GM18909 (cell line): ENCODE data around the gene ALOX12.

ENCODE experiments used
- ATAC-seq: cut with Tn5 transposase; IDR thresholded peaks from one replicate; pipeline ENCODE4 v1.9.1; 2021; ENCODE audit warnings: mild to moderate bottlenecking; ENCODE audit not compliant: unreplicated experiment, poor library complexity

ALOX12 gene

DNA sequence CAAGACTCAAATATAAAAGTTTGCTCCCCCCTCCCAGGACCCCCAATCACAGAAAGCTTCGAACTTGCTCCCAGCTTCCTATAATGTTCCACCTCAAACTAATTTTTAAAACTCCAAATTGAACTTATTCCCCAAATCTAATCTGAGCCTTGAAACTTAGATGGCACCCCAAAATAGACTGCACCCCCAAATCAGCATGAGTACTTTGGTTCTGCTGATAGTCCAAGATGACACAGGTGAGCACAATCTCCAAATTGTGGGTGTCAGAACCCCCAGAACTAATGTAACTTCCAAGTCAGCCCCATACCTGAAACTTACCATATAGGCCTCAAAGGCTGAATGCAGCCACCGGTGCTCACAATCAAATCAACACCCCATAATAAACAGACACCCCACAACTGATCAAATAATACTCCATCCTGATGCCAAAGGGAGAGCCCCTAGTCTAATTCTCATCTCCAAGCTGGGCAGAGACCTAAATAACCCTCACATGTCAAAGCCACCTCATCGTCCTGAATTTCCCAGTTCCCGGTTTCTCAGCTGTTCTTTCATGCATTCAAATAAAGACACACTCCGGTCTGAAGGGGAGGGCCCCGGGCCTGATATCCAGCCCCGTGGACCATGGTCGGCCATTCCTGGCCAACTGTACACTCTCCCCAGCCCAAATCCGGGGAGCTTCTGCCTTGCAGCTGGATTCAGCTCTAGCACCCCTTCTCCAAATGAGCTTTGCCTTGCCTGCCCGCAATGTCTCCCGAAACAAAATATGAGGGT is 25.2 kb downstream of the ALOX12 start:
- no peak for ATAC-seq

DNA sequence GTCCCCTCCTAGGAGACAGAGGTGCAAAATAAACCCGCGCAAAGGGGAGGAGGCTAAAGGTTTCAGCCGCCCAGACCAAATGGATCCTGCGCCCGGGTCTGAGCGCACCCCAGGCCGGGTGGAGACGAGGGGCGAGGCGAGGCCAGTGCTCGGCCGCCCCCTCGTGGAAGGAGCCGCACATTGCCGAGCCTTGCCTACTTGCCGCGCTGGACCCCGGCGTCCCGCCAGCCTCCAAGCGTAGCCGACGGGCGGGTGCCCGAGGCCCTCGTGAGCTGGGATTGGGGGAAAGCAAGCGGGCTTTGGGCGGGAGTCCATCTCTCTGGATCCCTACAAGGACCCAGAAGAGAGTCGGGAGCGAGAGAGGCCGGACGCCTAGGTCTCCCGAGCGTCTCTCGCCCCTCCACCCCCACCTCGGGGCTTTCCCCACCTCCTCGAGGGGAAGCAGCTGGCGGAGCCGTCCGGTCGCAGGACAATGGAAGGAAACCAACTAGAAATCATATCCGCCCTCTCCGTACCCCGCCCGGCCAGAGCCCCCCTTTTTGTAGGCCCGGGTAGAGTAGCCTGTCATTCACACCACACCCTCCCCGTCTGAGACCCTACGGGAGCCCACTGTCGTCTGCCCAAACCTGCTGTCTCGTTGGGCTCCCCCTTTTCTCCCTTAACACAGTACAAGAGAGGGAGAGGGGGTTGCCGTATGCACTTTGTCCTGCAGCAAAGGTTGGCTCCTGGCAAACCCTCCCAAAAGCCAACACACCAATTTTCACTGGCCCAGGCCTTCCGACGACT is 26.3 kb downstream of the ALOX12 start:
- ATAC-seq: peak; percentile 73

DNA sequence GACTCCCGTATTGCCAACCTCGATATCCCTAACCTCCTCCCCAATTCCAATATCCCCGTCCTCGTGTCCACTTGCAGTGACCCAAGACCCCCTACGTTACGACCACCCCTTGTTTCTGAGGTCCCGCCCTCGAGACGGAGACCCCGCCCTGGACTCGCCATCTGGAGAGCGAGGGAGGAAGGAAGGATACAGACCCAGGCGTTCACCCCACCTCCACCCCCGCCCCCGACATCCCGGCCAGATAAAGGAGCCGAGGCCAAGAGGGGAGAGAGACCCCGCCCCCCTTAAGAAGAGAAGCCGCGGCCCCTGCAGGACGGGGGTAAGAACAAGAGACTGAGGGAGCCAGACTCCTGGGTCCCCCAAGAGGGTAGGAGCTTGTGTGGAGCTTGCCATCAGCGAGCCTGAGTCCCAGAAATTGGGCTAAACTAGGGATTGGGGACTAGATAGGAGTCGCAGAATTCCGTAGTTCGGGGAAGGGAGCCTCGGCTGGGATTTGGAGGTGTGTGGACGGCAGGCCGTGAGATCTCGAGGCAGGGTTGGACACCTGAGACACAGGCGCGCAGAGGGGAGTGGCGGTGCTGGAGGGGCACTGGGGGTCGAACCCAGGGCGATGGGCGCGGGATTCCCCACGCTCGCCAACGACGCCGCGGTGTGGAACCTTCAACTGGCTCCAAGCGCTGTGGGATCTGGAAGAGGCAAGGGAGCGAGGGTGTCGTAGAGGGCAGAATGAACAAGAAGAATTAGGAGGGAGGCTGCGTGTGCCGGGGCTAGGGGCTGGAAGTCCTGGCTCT is 27.1 kb downstream of the ALOX12 start, which contains the start of gene BCL6B:
BCL6B (plus strand) TSS at position 270 of the 791 bp plus-strand sequence. CDS start 622 bp downstream, outside the sequence.
- ATAC-seq: no peak

DNA sequence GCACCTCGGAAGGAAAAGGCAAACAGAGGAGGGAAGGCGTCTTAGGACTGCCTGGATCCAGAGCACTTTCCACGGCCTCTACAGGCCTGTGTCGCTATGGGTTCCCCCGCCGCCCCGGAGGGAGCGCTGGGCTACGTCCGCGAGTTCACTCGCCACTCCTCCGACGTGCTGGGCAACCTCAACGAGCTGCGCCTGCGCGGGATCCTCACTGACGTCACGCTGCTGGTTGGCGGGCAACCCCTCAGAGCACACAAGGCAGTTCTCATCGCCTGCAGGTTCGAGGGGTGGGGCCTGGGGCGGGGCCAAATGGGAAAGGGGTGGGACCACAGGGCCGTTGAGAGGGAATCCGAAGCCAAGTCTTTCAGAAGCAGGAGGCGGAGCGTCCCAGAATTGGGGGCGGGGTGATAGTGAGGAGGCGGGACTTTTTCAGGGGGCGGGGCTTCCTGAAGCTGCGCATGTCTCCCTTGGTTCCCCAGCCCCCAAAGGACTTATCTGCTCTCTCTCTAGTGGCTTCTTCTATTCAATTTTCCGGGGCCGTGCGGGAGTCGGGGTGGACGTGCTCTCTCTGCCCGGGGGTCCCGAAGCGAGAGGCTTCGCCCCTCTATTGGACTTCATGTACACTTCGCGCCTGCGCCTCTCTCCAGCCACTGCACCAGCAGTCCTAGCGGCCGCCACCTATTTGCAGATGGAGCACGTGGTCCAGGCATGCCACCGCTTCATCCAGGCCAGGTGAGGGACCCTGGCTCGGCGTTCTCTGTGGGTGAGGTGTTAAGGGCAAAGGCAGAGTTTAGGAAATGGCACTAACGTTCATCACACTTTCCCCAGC is 27.9 kb downstream of the ALOX12 start:
- ATAC-seq: no peak

DNA sequence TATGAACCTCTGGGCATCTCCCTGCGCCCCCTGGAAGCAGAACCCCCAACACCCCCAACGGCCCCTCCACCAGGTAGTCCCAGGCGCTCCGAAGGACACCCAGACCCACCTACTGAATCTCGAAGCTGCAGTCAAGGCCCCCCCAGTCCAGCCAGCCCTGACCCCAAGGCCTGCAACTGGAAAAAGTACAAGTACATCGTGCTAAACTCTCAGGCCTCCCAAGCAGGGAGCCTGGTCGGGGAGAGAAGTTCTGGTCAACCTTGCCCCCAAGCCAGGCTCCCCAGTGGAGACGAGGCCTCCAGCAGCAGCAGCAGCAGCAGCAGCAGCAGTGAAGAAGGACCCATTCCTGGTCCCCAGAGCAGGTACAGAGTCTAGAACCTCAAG is 28.5 kb downstream of the ALOX12 start:
- ATAC-seq: no peak

DNA sequence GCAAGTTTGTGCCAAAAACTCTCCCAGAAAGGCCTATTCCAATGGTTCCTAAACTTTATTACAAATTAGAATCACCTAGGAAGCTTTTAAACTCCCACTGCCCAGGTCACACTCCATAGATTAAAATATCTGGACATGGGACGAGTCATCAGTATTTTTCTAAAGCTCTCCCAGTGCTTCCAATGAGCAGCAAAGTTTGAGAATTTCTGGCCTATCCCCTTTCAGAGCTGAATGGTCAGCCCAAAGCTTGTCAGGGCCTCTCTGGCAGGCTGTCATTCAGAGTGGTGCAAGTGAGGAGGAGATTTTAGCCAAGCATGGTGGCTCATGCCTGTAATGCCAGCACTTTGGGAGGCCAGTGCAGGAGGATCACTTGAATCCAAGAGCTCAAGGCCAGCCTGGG is 29.4 kb downstream of the ALOX12 start:
- no peak for ATAC-seq

DNA sequence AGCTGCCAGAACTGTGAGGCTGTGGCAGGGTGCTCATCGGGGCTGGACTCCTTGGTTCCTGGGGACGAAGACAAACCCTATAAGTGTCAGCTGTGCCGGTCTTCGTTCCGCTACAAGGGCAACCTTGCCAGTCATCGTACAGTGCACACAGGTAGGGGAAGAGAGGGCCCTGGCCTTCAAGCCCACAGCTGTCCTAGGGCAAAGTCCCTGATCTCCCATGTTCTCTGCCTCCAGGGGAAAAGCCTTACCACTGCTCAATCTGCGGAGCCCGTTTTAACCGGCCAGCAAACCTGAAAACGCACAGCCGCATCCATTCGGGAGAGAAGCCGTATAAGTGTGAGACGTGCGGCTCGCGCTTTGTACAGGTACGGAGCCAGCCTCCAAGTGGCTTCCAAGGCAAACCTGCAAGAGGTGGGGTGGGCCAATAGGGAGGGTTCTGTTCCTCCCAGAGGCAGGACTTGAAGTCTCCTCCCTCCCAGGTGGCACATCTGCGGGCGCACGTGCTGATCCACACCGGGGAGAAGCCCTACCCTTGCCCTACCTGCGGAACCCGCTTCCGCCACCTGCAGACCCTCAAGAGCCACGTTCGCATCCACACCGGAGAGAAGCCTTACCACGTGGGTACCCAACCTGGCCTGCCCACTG is 30.7 kb downstream of the ALOX12 start:
- no peak for ATAC-seq

DNA sequence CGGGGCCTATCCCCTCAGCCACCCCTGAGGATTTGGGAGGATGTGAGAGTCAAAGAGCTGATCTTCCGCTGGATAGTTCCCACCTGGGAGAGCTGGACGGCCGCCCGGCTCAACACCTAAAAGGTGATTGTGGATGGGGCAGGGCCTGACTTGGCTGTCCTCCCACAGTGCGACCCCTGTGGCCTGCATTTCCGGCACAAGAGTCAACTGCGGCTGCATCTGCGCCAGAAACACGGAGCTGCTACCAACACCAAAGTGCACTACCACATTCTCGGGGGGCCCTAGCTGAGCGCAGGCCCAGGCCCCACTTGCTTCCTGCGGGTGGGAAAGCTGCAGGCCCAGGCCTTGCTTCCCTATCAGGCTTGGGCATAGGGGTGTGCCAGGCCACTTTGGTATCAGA is 31.5 kb downstream of the ALOX12 start:
- no peak for ATAC-seq

DNA sequence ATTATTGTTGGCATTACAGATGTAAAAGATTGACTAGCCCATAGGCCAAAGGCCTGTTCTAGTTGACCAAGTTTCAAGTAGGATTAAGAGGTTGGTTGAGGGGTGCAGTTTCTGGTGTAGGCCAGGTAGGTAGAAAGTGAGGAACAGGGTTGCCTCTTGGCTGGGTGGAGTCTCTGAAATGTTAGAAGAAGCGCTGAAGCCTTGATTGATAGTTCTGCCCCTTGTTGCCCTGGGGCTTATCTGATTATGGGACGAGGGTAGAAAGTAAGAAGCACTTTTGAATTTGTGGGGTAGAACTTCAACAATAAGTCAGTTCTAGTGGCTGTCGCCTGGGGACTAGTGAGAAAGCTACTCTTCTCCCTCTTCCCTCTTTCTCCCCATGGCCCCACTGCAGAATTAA is 33.2 kb downstream of the ALOX12 start:
- no peak for ATAC-seq

DNA sequence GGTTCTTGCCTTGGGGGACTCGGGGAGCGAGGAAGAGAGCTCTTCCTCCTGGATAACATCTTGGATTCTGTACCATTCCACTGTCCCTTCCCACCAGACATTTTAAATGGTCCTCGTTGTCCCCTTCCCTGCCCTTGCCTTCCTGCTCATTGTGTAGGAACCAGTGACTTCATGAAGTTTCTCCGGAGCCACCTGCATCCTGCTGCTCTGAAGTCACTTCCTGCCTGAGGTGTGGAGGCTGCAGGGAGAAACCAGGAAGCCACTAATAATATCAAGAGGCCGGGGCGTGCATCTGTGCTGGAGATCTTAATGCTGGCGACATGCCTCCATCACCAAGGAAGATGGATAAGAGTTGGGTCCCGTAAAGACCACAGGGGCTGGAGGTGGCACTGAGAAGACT is 33.8 kb downstream of the ALOX12 start:
- ATAC-seq: no peak

DNA sequence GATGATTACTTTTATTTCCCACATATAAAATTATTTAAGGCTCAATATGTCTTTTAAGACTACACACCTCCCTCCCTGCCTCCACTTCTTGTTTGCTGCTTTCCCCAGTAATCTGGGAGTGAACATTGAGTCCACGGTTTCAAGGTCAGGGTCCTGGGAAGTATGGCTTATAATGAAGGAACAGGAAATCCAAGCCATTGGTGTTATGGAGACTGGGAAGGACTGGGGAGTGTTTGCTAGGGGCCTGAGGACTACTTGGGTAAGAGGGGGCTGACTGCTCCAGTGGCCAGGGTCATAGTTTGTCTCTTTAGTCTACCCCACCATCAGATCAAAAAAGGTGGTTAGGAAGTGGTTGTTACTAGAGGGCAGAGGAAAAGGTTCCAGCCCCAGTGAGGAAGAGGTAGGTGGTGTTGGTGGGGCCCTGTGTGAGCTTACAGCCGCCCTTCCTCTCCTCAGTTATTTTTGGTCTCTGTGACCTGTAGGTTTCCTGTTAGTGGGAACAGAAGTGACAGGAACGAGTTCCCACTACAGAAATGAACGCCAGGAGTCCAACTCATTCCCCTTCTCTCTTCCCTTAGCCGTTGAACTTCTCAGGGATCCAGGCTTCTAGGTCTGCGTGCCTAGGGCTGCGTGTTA is 39.2 kb downstream of the ALOX12 start:
- peak; percentile 11 for ATAC-seq

DNA sequence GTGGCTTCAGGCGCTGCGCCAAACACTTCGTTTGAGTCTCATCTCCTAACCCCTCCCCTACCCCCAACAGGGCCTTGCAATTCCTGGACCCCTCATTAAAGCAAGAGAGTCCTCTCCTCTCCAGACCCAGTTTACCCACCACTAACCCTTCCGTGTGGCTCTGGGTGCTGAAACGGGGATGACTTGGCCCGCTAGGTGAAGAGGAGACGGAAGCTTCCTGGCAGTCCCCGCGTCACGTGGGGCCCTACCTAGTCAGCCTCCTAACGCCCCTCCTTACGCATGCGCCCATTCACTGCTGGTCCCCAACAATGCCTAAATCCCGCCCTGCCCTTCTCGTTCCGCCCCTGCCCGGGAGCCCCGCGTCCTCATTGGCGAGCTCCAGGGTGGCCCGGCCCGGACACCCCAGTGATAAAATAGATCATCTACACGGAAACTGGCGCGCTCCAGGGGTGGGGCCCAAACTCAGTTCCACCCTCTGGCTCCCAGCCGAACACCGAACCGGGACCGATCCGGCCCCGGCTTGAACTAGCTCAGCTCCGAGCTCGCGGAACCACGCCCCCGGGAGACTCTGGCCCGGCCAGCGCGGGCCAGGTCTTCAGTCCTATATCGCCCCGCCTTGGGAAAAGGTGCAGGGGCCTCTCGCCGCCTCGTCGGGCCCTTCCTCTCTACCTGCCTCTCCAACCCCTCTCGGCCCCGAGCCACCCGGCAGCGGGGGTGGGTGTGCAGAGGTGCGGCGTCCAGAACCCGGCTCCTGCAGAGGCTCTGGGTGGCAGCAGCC is 39.9 kb downstream of the ALOX12 start, which contains the start of gene SLC16A13:
SLC16A13 (plus strand) TSS at position 425 of the 778 bp plus-strand sequence. CDS start 368 bp downstream, outside the sequence.
- peak; percentile 90 for ATAC-seq

DNA sequence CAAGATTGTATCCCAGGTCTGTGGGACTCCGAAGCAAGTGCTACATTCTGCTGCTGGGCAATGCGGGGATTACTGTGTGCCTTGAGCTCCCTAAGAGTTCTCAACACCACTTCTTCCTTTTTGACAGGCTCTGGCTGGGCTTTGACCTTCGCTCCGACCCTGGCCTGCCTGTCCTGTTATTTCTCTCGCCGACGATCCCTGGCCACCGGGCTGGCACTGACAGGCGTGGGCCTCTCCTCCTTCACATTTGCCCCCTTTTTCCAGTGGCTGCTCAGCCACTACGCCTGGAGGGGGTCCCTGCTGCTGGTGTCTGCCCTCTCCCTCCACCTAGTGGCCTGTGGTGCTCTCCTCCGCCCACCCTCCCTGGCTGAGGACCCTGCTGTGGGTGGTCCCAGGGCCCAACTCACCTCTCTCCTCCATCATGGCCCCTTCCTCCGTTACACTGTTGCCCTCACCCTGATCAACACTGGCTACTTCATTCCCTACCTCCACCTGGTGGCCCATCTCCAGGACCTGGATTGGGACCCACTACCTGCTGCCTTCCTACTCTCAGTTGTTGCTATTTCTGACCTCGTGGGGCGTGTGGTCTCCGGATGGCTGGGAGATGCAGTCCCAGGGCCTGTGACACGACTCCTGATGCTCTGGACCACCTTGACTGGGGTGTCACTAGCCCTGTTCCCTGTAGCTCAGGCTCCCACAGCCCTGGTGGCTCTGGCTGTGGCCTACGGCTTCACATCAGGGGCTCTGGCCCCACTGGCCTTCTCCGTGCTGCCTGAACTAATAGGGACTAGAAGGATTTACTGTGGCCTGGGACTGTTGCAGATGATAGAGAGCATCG is 42.4 kb downstream of the ALOX12 start:
- no peak for ATAC-seq

DNA sequence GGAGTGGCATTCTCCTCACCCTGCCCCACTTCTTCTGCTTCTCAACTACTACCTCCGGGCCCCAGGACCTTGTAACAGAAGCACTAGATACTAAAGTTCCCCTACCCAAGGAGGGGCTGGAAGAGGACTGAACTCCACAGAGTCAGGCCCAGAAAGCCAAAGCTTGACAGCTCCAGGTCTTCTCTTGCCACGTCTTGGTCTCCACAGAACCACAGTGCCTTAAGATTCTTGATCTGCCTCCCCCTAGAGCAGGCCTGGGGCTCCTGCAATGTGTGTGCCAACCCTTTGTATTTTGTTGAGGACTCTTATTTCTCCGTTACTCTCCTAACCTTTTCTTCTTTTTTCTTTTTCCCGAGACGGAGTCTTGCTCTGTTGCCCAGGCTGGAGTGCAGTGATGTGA is 44.0 kb downstream of the ALOX12 start:
- no peak for ATAC-seq

DNA sequence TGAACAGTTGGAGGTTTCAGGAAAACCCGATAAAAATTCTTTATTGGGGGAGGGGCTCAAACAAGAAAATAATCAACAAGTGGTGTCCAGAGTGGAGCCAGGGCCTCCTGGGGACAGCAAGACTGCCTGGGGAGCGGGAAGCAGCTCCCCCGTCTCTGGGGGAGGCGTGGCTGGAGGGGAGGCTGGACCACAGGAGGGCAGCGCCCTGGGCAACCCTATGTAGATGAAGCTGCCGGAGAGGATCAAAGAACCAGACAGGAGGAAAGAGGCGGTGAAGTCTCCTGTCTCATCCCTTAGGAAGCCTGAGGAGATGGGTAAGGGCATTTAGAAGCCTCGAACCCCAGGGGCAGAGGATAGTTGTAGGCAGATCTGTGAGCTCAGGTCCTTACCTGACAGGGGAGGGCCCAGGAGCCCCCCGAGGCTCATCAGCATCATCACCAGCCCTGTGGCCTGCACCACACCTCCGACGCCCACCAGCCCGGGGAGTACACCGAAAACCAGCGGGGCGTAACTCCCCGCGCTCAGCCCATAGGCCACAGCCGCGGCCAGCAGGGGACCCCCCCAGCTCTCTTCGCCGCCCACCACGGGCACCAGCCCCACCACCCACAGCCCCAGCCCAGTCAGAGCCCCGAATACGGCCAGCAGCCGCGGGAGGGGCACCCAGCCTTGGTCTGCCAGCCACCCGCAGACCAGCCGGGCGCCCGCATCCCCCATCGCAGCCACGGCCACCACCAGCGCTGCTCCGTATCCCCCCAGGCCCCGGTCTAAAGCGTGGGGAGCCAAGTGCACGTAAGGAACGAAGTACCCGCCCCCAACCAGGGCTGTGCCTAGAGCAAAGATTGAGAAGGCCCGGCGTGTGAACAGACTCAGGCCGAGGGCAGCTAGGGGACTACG is 46.0 kb downstream of the ALOX12 start:
- ATAC-seq: no peak

DNA sequence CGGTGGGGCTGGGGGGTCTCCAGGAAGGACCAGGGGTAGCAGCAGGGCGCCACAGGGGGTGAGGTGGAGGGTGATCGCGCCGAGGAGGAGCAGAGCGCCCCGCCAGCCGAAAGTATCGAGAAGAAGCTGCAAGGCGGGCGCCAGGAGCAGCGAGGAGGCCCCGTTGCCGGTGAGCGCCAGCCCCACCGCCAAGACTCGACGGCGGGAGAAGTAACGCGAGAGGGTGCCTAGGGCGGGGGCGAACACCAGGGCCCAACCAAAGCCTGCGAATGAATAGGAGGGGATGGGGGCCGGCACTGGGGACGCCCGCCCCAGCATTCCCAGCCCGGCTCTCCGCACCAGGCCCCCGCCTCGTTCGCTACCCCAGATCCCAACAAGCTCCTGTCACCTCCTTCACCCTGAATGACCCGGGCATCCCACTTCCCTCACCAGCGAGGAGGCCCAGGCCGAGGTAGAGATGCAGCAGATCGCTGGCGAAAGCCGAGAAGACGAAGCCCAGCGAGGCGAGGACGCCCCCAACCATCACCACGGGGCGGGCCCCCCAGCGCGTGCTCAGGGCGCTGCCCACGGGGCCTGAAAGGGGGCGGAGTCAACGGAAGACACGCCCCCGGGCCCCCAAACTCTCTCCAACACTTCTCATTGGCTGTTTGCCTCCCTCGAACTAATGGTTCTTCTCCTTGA is 46.8 kb downstream of the ALOX12 start:
- ATAC-seq: no peak
